GM04503 (cell line): ENCODE measurements around the gene SELENBP1.
"Not testable (repeated sequence)": the region's sequence is repeated elsewhere in the genome, so short reads cannot be mapped to it uniquely, and the experiment has no call there.

ENCODE experiments used
- DNase-seq: peaks from one replicate; pipeline ENCODE4 v3.0.0-alpha.2; 2012; ENCODE audit warnings: low read depth

SELENBP1 gene

DNA sequence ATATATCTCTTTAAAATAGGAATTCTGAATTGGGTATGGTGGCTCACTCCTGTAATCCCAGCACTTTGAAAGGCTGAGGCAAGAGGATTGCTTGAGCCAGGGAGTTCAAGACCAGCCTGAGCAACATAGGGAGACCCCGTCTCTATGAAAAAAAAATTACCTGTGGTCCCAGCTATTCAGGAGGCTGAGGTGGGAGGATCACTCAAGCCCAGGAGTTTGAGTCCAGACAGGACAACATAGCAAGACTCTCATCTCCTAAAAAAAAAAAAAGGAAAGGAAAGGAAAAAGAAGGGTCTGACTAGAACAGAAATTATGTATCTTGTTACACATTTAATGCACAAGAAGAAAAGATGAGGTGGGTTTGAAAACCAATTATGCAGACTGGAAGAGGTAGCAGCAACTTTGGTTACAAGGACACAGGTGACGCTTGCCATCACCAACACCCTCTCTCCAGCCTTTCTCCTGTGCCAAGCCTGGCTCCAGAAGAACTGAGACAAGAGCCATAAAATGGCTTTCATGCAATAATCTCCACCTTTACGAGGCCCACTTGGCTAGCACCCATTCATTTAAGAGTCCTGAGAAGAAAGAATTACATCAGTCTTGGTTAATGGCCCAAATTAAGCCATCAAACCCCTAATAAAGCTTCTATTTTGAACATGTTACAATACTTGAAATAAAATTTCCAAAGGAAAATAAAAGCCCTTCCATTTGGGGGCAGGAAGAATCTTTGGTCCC, 4.8 kb upstream of the SELENBP1 start:
- no peak for DNase-seq

DNA sequence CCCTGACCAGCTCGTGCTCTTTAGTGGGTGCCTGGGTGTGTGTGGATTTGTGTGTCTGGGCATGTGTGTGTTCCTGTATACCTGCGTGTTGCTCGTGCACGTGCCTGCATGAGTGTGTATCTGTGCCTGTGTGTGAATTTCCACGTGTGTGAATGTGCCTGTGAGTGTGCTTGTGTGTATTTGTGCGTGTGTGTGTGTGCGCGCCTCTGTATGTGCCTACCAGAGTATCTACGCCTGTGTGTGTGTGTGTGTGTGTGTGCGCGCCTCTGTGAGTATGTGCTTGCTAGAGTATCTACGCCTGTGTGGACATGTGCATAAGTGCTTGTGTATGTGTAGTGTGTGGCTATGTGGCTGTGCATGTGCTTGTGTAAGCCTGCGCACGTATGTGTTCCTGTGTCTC, 691 bp upstream of the SELENBP1 start:
- no peak for DNase-seq

DNA sequence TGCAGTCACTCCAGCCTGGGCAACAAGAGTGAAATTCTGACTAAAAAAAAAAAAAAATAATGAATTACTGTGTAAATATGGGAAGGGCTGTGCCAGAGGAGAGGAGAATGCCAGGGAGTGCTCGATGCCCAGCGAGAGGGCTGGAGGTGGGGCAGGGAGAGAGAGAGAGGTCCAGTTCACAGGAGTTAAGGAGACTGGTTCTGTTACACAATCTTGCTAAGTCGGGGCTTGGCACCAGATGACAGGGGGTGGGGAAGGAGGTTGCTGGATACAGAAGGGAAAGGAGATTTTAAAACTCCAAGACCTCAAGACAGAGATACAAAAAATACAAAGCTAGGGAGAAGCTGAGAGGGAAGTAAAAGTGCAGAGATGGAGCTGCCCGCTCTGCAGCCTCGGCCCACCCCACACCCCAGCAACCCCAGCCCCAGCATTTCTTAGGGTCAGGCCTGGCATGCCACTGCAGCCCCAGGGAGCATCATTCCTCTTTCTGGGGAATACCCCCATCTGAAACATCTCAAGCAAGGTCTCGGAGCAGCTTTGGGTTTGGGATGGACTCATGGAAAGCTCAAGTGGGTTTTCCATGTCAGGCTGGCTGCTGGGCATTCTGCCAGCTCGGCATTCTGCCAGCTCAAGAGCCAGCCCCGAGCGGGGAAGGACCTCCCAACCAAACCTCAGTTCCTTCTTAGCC, 991 bp downstream of the SELENBP1 start:
- DNase-seq: no peak

GRCh38 chr1:151370211-151370911, 2.1 kb downstream of the SELENBP1 start:
- no peak for DNase-seq

GRCh38 chr1:151369621-151370048, 2.9 kb downstream of the SELENBP1 start:
- no peak for DNase-seq

DNA sequence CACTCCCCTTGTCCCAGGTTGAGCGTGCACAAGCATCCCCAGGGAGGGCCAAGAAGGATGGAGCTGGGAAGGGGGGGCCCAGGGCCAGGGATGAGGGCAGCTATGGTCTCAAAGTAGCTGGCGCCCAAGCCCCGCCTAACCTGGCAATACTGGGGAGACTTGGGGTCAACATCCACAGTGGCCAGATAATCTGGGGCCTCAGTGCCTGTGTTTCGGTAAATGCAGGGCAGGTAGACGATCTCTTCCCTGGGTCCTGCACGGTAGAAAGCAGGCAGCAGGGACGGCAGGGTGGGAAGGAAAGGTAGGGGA, 3.2 kb downstream of the SELENBP1 start:
- DNase-seq: no peak

DNA sequence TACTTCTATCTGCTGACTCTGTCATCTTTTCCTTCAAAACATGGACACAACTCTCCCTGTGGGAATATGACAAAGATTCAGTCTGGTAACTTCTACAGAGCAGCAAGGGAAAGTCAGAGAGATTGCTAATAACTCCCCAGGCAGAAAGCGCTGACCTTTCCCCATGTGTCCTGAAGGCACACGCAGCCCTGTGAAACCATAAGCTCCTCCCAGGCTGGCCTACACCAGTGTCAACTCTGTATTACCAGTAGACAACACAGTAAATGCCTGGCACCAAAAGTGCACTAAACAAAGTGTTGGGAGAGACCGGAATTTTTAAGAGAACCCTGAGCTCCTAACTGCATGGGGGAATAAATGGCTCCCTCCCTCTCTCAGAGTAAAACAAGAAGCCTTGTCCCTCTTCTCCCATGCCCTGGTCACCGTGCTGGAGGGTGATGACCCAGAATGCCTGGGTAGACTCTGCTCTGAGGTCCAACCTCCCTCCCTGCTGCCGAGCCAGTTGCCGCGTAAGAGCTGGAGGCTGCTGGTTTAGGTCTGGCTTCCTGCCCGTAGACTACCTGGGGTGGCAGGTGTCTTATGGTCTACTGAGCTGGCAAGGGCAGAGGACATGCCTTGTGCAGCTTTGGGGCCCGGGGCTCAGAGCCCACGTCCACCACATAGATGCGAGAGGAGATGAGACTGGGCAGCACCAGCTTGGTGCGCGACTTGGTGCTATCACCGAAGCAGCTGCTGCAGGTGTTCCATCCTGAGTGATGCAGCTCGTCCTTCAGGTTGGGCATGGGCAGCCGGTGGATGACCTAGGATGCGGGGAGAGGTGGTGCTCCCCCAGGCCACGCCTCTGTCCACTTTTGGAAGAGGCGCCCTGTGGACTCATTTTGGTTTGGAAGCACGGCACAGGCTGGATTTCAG, 3.9 kb downstream of the SELENBP1 start:
- no peak for DNase-seq

DNA sequence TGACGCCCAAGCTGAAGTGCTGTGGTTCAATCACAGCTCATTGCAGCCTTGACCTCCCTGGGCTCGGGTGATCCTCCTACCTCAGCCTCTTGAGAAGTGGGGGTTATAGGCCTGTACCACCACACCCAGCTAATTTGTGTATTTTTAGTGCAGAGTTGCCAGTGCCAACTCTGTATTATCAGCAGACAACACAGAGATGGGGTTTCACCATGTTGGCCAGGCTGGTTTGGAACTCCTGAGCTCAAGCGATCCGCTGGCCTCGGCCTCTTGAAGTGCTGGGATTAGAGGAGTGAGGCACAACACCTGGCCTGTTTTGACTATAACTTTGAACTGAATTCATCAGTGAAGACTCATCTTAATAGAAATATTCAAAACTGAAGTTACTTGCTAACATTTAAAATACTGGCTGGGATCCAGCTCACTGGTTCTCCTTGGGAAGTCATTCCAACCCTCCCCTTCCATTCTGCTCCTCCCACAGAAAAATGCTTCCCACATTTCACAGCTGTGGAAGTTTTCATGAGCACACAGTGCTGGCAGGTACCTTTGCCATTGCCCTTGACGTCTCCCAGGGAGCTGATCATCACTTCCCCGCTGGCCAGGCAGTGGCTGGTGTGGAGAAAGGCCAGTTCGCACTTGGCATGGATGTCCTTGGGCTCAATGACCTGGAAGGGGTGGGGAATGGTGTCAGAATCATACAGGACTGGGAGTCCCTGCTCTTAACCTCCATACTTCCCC, 4.7 kb downstream of the SELENBP1 start:
- DNase-seq: no peak

- DNase-seq: no peak
These were observed 7.5 kb downstream of the SELENBP1 start for GRCh38 chr1:151364996-151365395.

DNA sequence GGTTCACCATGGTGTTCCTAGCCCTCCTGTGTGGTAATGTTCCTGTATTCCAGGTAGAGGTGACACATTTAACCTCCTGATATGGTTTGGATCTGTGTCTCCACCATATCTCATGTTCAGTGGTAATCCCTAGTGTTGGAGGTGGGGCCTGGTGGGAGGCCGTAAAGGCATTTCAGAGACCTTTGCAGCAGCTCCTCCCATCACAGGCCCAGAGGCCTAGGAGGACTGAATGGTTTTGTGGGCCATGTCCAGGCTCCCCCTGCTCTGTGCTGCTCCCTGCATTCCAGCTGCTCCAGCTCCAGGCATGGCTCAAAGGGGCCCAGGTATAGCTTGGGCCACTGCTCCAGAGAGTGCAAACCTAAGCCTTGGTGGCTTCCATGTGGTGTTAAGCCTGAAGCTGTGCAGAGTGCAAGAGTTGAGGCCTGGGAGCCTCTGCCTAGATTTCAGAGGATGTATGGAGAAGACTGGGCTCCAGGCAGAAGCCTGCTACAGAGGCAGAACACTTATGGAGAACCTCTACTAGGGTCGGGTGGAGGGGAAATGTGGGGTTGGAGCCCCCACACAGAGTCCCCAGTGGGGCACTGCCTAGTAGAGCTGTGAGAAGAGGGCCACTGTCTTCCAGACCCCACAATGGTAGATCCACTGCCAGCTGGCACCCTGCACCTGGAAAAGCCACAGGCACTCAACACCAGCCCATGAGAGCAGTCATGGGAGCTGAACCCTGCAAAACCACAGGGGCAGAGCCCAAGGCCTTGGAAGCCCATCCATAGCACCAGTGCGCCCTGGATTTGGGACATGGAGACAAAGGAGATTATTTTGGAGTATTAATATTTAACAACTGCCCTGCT, 10.0 kb downstream of the SELENBP1 start:
- DNase-seq: no peak

- DNase-seq: no peak
These were observed 10.6 kb downstream of the SELENBP1 start for GRCh38 chr1:151361883-151362282.

DNA sequence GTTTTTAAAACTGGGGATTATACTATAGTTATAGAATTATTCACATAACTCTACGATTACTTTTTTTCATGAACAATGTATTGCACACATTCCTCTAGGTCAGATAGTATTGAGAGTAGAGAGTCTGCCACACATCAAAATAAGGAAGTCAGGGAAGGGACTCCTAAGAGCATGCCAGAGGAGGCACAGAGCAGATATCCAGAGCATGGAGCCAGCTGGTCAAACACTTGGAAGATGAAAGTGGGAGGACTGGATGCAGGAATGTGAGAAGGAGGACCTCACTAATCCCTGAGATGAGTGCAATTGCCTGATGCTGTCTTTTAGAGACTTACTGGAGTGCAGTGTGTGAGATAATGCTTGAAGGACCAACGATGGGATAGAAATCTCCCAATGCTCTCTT, 15.8 kb downstream of the SELENBP1 start:
- DNase-seq: no peak

DNA sequence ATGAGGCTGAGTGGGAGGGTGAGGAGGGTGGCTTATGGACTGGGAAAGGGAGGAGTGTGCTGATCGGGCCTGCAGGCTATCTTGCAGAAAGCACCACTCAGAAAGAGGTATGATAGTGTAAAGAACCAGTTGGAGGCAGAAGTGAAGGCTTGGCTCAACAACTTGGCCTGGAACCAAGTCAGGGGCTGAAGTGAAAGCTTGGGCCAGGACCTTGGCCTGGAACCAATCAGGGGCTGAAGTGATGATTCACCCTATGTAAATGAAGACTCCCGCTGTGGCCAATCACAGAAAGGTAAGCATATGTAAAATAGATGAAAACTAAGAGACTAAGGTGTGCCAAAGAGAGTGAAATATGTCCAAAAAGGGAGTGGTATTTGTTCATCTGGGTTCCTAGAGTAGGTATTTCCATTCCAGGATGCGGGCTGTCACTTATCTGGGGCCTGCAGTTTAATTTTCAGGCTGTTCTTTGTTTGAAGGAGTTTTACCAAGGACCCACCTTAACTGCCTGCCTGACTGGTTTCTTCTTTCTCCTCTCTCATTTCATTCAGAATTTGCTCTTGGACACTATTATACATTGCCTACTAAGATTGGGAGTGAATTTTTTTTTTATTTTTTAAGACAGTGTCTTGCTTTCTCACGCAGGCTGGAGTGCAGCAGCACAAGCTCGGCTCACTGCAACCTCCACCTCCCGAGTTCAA, 20.3 kb downstream of the SELENBP1 start:
- no peak for DNase-seq

- DNase-seq: not testable (repeated sequence)
These were observed 22.2 kb downstream of the SELENBP1 start for GRCh38 chr1:151350323-151350722.

- DNase-seq: no peak
These were observed 24.8 kb downstream of the SELENBP1 start for GRCh38 chr1:151347523-151348246.

GRCh38 chr1:151346769-151347522, 25.6 kb downstream of the SELENBP1 start, which contains the start of gene RFX5:
RFX5 (minus strand) TSS chr1:151347252; CDS start chr1:151346320, 932 bp downstream.
- peak; percentile 70 for DNase-seq

GRCh38 chr1:151346082-151346768, 26.3 kb downstream of the SELENBP1 start:
- DNase-seq: no peak

DNA sequence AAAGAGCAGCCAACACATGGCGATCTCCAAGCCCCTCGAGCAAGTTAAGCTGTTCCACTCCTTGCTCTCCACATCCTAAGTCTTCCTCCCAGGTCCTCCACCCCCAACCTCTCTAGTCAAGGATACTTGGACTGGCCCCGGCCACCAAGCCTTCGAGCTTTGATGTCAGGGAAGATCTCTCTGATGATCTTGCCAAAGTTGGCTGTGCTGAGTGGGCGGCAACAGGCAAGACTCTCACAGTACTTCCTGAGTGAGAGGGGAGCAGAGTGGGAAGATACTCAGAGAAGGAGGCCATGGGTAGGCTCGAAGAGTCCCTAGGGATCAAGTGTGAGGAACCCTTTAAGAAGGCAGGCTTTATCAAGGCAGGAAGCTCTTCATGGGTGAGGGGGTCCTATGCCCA, 28.2 kb downstream of the SELENBP1 start:
- no peak for DNase-seq
